Esophagus squamous epithelium (tissue), 4 donors: Measurements from ENCODE around the gene ZBTB43.

Experiments
- POLR2A ChIP-seq, 4 donors: fragments of 450-650 bp; IDR thresholded peaks; one replicate each; pipeline ENCODE4 v1.6.1; 2017; ENCODE audit warnings: antibody characterized with exemption in 4 of 4, mild to moderate bottlenecking in 4 of 4, moderate library complexity in 3 of 4
- TF ChIP-seq, protein P1 (sequence below), 6 experiments: fragments of 450-650 bp in 4 of 6; fragments of 200-600 bp in 2 of 6; sonication (generic) in 2 of 6; IDR thresholded peaks; one replicate each; pipeline ENCODE4 v1.5.1; 2016 to 2019; ENCODE audit warnings: antibody characterized with exemption in 6 of 6, mild to moderate bottlenecking in 4 of 6, moderate library complexity in 4 of 6

DNA sequence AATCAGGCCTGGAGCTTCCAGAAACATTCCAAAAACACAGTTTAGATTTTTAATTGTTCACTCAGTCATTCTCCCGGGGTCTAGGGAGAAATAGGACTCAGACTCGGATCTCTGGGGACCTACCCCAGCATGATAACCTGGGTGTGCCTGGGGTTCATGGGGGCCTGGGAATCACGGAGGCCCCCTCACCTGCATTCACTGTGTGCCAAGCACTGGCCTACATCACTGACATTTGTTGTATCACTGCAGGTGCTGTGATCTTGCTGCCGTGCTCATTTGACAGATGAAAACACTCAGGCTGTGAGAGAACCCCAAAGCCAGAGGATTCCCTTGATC, 22.8 kb upstream of the ZBTB43 start:
- TF ChIP-seq, protein P1, sequence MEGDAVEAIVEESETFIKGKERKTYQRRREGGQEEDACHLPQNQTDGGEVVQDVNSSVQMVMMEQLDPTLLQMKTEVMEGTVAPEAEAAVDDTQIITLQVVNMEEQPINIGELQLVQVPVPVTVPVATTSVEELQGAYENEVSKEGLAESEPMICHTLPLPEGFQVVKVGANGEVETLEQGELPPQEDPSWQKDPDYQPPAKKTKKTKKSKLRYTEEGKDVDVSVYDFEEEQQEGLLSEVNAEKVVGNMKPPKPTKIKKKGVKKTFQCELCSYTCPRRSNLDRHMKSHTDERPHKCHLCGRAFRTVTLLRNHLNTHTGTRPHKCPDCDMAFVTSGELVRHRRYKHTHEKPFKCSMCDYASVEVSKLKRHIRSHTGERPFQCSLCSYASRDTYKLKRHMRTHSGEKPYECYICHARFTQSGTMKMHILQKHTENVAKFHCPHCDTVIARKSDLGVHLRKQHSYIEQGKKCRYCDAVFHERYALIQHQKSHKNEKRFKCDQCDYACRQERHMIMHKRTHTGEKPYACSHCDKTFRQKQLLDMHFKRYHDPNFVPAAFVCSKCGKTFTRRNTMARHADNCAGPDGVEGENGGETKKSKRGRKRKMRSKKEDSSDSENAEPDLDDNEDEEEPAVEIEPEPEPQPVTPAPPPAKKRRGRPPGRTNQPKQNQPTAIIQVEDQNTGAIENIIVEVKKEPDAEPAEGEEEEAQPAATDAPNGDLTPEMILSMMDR (IDR thresholded peaks at IDR 0.05), result no peak
- no peak for TF ChIP-seq POLR2A (IDR thresholded peaks at IDR 0.05)
